H9 (cell line): Measurements from ENCODE around the gene RASL12. TPM values are rescaled to one million over a fixed set of nuclear protein-coding genes. Genes with fewer than 3 reads are reported as not detected.

Experiments
- DNase-seq: peaks from one replicate; pipeline ENCODE4 v3.0.0-alpha.2; 2017
- H2AFZ ChIP-seq: one replicate; pipeline ENCODE4 v1.6.1; 2013; ENCODE audit warnings: mild to moderate bottlenecking, low read length, control low read depth, moderate library complexity
- H2AK5ac ChIP-seq: 2 replicates; pipeline ENCODE4 v1.6.1; 2013; ENCODE audit warnings: low read length, control low read depth, mixed read lengths; ENCODE audit not compliant: insufficient read length
- H2BK120ac ChIP-seq: one replicate; pipeline ENCODE4 v1.6.1; 2013; ENCODE audit warnings: low read depth, mild to moderate bottlenecking, low read length, control low read depth, inconsistent platforms; ENCODE audit not compliant: poor library complexity, severe bottlenecking
- H2BK12ac ChIP-seq: 2 replicates; pipeline ENCODE4 v1.6.1; 2013; ENCODE audit warnings: low read length, control low read depth, mixed read lengths, low read depth; ENCODE audit not compliant: insufficient read length
- H2BK15ac ChIP-seq: 2 replicates; pipeline ENCODE4 v1.6.1; 2013; ENCODE audit warnings: low read depth, low read length, control low read depth
- H2BK20ac ChIP-seq: one replicate; pipeline ENCODE4 v1.6.1; 2013; ENCODE audit warnings: low read depth, mild to moderate bottlenecking, low read length, control low read depth, inconsistent platforms; ENCODE audit not compliant: poor library complexity, severe bottlenecking
- H2BK5ac ChIP-seq: 2 replicates; pipeline ENCODE4 v1.6.1; 2013; ENCODE audit warnings: low read length, control low read depth, mixed read lengths; ENCODE audit not compliant: insufficient read length
- H3K14ac ChIP-seq: 2 replicates; pipeline ENCODE4 v1.6.1; 2013; ENCODE audit warnings: low read length, control low read depth; ENCODE audit not compliant: insufficient read depth
- H3K18ac ChIP-seq: 2 replicates; pipeline ENCODE4 v1.6.1; 2013; ENCODE audit warnings: low read depth, mild to moderate bottlenecking, mixed read lengths, low read length, control low read depth; ENCODE audit not compliant: insufficient read length
- H3K23ac ChIP-seq: 2 replicates; pipeline ENCODE4 v1.6.1; 2013; ENCODE audit warnings: low read length, control low read depth, mixed read lengths, low read depth; ENCODE audit not compliant: insufficient read length
- H3K23me2 ChIP-seq: 2 replicates; pipeline ENCODE4 v1.6.1; 2013; ENCODE audit warnings: low read depth, mild to moderate bottlenecking, mixed read lengths, low read length, control low read depth; ENCODE audit not compliant: insufficient read length, poor library complexity, severe bottlenecking
- H3K27ac ChIP-seq: 2 replicates; pipeline ENCODE4 v1.5.1; 2013; ENCODE audit warnings: low read length, control low read depth, mixed read lengths, low read depth; ENCODE audit not compliant: insufficient read length
- H3K27me3 ChIP-seq: 2 replicates; pipeline ENCODE4 v1.6.1; 2013; ENCODE audit warnings: low read length, control low read depth, inconsistent platforms; ENCODE audit not compliant: insufficient read depth
- H3K4ac ChIP-seq: 2 replicates; pipeline ENCODE4 v1.6.1; 2013; ENCODE audit warnings: low read depth, mild to moderate bottlenecking, control low read depth, inconsistent platforms, low read length, moderate library complexity
- H3K4me1 ChIP-seq: 2 replicates; pipeline ENCODE4 v1.6.1; 2013; ENCODE audit warnings: low read length, control low read depth, inconsistent platforms; ENCODE audit not compliant: insufficient read depth
- H3K4me2 ChIP-seq: 2 replicates; pipeline ENCODE4 v1.6.1; 2013; ENCODE audit warnings: low read length, control low read depth, mixed read lengths; ENCODE audit not compliant: insufficient read length, insufficient read depth
- H3K56ac ChIP-seq: 2 replicates; pipeline ENCODE4 v1.6.1; 2013; ENCODE audit warnings: low read depth, mild to moderate bottlenecking, mixed read lengths, low read length, control low read depth; ENCODE audit not compliant: insufficient read length
- H3K79me1 ChIP-seq: 2 replicates; pipeline ENCODE4 v1.6.1; 2013; ENCODE audit warnings: low read depth, mild to moderate bottlenecking, moderate library complexity, low read length, control low read depth, inconsistent platforms; ENCODE audit not compliant: insufficient read depth, poor library complexity, severe bottlenecking
- H3K79me2 ChIP-seq: 2 replicates; pipeline ENCODE4 v1.6.1; 2013; ENCODE audit warnings: low read length, control low read depth, inconsistent platforms; ENCODE audit not compliant: insufficient read depth
- H3K9ac ChIP-seq: 2 replicates; pipeline ENCODE4 v1.6.1; 2013; ENCODE audit warnings: low read length, control low read depth, mixed read lengths; ENCODE audit not compliant: insufficient read length; ENCODE audit errors: extremely low read depth
- H3K9me3 ChIP-seq: one replicate; pipeline ENCODE4 v1.6.1; 2013; ENCODE audit warnings: low read depth, low read length, inconsistent platforms; ENCODE audit not compliant: control insufficient read depth
- H3T11ph ChIP-seq: one replicate; pipeline ENCODE4 v1.6.1; 2013; ENCODE audit warnings: mild to moderate bottlenecking, low read length, control low read depth, inconsistent platforms
- H4K20me1 ChIP-seq: one replicate; pipeline ENCODE4 v1.6.1; 2013; ENCODE audit not compliant: control insufficient read depth, insufficient read length, insufficient read depth
- H4K5ac ChIP-seq: 2 replicates; pipeline ENCODE4 v1.6.1; 2013; ENCODE audit warnings: low read depth, mild to moderate bottlenecking, mixed read lengths, low read length, control low read depth; ENCODE audit not compliant: insufficient read length
- H4K8ac ChIP-seq: replicated peaks from 2 replicates; pipeline ENCODE4 v1.6.1; 2013; ENCODE audit warnings: low read length, control low read depth, mixed read lengths, low read depth; ENCODE audit not compliant: insufficient read length
- H4K91ac ChIP-seq: 2 replicates; pipeline ENCODE4 v1.6.1; 2013; ENCODE audit warnings: low read depth, mild to moderate bottlenecking, moderate library complexity, mixed read lengths, low read length, control low read depth; ENCODE audit not compliant: insufficient read length
- H3K27ac Mint-ChIP-seq, 3 experiments: 2 replicates in 2 of 3; 3 replicates in 1 of 3; pipeline ENCODE4 v1.8.0; 2020 to 2021; ENCODE audit warnings: mixed read lengths in 3 of 3, mild to moderate bottlenecking in 1 of 3, moderate library complexity in 1 of 3
- H3K27me3 Mint-ChIP-seq: 2 replicates; pipeline ENCODE4 v1.8.0; 2021; ENCODE audit warnings: low read depth, mild to moderate bottlenecking, moderate library complexity, mixed read lengths
- H3K36me3 Mint-ChIP-seq, 3 experiments: 2 replicates in 2 of 3; 3 replicates in 1 of 3; pipeline ENCODE4 v1.8.0; 2020 to 2021; ENCODE audit warnings: low read depth in 3 of 3, mixed read lengths in 3 of 3; ENCODE audit not compliant: insufficient read depth in 1 of 3
- H3K4me1 Mint-ChIP-seq, 2 experiments: 2 replicates each; pipeline ENCODE4 v1.8.0; 2020; ENCODE audit warnings: mixed read lengths in 2 of 2
- H3K4me3 Mint-ChIP-seq, 2 experiments: 2 replicates in 1 of 2; 3 replicates in 1 of 2; pipeline ENCODE4 v1.8.0; 2020 to 2021; ENCODE audit warnings: mild to moderate bottlenecking in 2 of 2, mixed read lengths in 2 of 2, moderate library complexity in 1 of 2
- H3K9me3 Mint-ChIP-seq, 2 experiments: 2 replicates in 1 of 2; 3 replicates in 1 of 2; pipeline ENCODE4 v1.8.0; 2020; ENCODE audit warnings: mild to moderate bottlenecking in 2 of 2, mixed read lengths in 2 of 2, moderate library complexity in 1 of 2
- WGBS: extraction: QIAGEN DNeasy Blood & Tissue Kit; methylation state at CpG from one replicate; pipeline ENCODE4 v1.1.7; 2013; ENCODE audit warnings: missing lambda C conversion rate, low lambda C conversion rate, mixed read lengths; ENCODE audit not compliant: insufficient read length; ENCODE audit errors: extremely low coverage; 5-methylcytosine and 5-hydroxymethylcytosine counted together
- total RNA-seq: library from RNA; stranded (reverse); gene quantifications from 2 replicates; pipeline ENCODE4 v1.2.1, GENCODE V29; 2021
- TF ChIP-seq, protein P1 (sequence below): fragments of 200-600 bp; sonication (generic); conservative IDR thresholded peaks from 3 replicates; pipeline ENCODE4 v1.8.0; 2021; ENCODE audit warnings: antibody characterized with exemption, mild to moderate bottlenecking

Gene RASL12
- total RNA-seq, 1 experiment from 2014 or later, result 7.5 TPM

DNA sequence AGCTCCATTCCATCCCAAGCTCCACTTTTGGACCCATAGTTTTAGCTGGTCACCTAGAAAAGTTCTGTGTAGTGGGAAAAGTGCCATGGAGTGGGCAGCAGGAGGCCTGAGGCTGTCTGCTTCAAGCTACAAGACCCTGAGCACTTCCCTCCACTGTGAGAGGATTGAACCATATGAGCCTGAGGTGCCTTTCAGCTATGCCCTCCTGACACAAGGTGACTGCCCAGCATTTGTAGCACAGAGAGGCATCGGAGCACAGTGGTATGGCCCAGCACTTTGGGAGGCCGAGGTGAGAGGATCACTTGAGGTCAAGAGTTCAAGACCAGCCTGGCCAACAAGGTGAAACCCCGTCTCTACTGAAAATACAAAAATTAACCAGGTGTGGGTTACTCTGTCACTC is 4.8 kb upstream of the RASL12 start:
- Histone ChIP-seq H3K4me1 (no peaks in the 10 kb centered on the region), H3K56ac (no peak overlapping the region), H4K5ac (no peak overlapping the region), H2BK5ac (no peak overlapping the region), H2AK5ac (no peak overlapping the region), H3K14ac (no peak overlapping the region), H3K27me3 (no peaks in the 10 kb centered on the region), H4K8ac (no peak overlapping the region), H3K9me3 (no peaks in the 10 kb centered on the region), H4K91ac (no peak overlapping the region), H3K27ac (no peak overlapping the region), H2AFZ (no peak overlapping the region), H3K4ac (no peak overlapping the region), H2BK15ac (no peak overlapping the region), H3K9ac (no peak overlapping the region), H2BK20ac (no peak overlapping the region), H3K23ac (no peak overlapping the region), H3K4me2 (no peak overlapping the region), H2BK12ac (no peak overlapping the region), H4K20me1 (no peaks in the 10 kb centered on the region), H3K18ac (no peak overlapping the region), H3T11ph (no peak overlapping the region), H3K79me2 (no peaks in the 10 kb centered on the region), H2BK120ac (no peak overlapping the region), H3K79me1 (no peaks in the 10 kb centered on the region), H3K23me2 (no peaks in the 10 kb centered on the region)
- Mint-ChIP-seq H3K27ac (no peak overlapping the region), H3K4me3 (no peak overlapping the region), H3K9me3 (peaks cover 3 to 10% of the 10 kb centered on the region in 2 experiments; a peak in 3 of 5 replicates), H3K27me3 (peaks cover 12% of the 10 kb centered on the region), H3K4me1 (peaks cover 13 to 16% of the 10 kb centered on the region in 2 experiments), H3K36me3 (peaks cover 0 to 1% (median 0%) of the 10 kb centered on the region in 3 experiments; a peak in 3 of 7 replicates)
- TF ChIP-seq, protein P1, sequence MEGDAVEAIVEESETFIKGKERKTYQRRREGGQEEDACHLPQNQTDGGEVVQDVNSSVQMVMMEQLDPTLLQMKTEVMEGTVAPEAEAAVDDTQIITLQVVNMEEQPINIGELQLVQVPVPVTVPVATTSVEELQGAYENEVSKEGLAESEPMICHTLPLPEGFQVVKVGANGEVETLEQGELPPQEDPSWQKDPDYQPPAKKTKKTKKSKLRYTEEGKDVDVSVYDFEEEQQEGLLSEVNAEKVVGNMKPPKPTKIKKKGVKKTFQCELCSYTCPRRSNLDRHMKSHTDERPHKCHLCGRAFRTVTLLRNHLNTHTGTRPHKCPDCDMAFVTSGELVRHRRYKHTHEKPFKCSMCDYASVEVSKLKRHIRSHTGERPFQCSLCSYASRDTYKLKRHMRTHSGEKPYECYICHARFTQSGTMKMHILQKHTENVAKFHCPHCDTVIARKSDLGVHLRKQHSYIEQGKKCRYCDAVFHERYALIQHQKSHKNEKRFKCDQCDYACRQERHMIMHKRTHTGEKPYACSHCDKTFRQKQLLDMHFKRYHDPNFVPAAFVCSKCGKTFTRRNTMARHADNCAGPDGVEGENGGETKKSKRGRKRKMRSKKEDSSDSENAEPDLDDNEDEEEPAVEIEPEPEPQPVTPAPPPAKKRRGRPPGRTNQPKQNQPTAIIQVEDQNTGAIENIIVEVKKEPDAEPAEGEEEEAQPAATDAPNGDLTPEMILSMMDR, result no peak
- no CpG with 5 or more reads among the region's 3 CpGs for WGBS
- no peak for DNase-seq
